NCI-H446 treated with DMSO at 0.1 percent for 48 hours (cell line): ENCODE measurements around the gene NDUFAF8.

ENCODE experiments used
- DNase-seq: peaks from one replicate; lab custom pipeline; 2025; lab: John Stamatoyannopoulos, UW

NDUFAF8 gene

DNA sequence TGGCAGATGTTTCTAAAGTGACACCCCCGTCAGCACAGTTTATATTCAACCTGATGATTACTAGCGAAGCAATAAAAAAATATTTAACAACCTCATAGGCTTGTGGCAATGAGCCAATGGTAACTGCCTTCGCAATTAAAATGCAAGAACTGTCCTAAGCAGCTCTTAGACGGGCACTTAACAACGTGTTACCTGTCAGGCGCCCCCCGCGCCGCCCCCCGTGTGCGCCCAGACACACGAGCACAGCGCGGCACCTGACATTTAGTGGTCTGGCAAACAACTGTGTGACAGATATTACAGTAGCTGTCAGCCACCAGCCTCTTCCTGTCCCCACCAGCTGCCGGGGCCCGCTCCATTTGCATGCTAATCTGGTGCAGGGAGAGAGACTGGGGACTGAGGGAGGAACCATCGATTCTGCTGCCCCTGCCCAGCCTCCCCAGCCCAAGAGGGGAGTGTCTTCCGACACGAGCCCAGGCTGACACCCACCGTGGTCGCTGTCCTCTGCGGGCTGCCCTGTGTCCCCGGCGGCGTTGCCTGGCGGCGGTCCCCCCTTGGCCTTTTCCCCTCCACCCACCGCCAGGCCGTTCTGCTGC lies 12.7 kb downstream of the NDUFAF8 start:
- DNase-seq, result peak; percentile 60

DNA sequence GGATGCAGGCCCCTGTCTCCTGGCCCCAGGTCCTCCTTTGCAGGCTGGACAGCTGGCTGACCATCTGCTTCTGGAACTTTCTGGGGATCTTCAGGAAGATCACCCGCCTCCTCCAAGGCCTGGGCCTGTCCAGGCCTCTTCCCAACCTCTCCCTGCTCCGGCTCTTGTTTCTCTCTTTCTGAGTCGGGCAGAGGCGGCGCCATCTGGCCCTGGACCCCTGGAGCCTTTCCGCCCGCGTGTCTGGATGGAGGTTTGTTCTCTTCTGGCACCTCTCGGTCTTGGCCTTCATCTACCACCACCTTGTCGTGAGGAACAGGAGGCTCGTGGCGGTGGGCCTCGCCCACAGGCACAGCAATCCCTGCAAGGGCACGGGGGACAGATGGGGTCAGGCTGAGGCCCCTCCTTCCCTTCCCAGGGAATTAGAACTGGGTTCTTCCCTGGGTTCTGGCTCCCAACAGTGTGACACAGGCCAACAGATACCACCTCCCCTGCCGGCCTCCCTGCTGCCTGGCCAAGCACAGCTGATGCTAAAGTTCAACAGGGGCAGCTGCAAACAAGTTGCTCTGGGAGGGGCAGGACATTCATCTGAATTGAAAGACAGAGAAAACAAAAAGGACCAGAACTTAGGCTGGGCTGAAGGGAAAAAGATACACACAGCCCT lies 13.3 kb downstream of the NDUFAF8 start:
- peak; percentile 71 for DNase-seq

DNA sequence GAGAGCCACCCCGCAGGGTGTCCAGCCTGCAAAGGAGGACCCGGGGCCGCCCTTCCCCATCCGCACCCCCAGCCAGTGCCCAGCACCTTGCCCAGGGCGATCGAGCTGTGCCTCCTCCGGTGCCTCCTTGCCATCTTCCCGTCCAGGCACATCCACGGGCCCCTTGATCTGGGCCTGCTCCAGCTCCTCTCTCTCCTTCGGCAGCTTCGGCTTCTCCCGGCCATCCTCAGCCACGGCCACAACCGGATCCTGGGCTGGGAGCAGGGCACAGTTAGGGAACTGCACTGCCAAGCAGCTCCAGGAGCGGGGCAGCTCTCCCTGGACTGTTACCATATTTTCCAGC lies 13.8 kb downstream of the NDUFAF8 start:
- DNase-seq, result no peak

DNA sequence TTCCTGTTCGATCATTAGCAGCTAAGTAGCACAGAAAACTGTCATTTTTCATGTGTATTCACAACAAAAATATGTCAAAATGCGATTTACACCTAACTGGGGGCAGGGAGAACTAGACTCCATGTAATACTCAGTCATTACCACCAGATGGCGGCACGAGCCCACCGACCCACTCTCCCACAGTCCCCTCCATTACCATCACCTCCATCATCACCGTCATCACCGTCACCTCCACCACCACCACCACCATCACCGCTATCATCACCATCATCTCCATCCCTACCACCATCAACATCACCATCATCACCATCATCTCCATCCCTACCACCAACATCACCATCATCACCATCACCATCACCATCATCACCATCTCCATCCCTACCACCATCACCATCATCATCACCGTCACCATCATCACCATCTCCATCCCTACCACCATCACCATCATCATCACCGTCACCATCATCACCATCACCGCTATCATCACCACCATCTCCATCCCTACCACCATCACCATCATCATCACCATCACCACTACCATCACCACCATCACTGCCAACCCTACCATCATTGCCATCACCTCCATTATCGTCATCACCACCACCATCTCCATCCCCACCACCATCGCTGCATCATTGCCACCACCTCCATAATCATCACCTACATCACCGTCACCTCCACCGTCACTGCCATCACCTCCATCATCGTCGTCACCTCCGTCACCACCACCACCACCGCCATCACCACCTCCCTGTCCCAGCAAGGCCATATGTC lies 14.4 kb downstream of the NDUFAF8 start:
- peak; percentile 56 for DNase-seq

DNA sequence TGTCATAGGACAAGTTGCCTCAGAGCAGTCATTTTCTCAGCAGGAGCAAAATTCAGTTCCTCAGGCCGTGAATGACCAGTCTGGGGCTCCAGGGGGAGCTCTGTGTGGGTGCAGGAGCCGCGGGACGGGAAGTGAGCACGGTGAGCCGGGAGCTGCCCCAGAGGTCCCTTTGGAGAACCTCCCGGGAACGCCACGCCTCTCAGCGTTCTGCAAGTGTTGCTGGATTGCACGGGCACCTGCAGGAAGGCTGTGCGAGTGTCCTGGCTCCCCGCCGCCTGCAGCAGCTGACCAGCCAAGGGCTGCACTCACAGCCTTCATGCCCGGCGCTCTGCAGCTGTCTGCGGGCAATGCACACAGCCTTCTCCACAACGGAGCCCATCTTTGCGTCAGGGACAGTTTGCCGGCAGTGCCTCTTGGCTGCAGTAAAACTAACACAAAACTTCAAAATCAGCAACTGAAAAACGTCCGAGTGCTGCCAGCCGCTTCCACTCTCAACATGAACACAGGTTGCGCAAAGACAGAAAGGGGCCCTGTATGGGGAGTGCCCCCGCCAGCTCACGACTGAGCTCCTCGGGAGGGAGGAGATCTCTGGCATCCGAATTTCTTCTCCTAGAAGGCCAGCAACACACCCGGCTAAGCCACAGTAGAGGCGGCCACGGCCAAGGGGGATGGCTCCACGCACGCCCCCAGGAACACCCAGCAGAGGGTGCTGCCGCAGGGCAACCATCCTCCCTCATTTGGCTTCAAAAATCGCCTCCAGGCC lies 16.0 kb downstream of the NDUFAF8 start:
- no peak for DNase-seq

DNA sequence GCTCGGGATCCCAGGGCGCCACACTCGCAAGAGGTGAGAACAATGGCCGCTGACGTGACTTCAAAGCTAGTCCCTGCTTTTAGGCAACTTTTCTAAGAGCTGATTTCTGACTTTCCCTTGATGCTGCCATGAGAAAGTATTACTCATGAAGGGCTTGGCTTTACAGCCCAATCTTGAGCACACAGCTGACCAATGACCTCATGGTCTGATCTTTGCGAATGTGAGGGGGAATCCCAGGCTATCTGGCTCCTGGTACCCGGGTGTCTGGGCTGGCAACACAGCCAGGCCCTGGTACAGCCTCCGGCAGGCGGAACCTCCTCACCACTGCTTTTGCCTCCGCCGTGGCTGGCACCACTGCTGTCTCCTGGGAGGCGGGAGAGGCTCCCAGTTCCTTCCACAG lies 17.5 kb downstream of the NDUFAF8 start:
- DNase-seq, result no peak

DNA sequence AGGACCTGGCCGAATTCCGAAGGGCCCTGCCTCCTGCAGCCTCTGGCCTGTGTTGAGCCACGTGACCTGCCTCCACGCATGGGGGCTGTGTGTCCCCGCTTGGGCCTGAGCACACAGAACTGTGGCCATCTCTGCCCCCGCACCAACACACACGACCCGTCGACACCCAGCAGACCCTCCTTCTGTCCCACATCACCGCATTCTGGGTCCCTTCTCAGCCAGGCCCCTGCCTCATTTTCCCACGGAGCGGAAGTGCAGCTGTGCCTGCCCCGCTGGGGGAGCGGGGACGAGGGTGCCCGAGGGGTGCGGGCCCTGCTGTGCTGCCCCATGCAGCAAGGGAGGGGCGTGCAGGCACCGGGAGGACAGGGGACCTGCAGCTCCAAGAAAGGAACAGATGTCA lies 18.4 kb downstream of the NDUFAF8 start:
- no peak for DNase-seq

DNA sequence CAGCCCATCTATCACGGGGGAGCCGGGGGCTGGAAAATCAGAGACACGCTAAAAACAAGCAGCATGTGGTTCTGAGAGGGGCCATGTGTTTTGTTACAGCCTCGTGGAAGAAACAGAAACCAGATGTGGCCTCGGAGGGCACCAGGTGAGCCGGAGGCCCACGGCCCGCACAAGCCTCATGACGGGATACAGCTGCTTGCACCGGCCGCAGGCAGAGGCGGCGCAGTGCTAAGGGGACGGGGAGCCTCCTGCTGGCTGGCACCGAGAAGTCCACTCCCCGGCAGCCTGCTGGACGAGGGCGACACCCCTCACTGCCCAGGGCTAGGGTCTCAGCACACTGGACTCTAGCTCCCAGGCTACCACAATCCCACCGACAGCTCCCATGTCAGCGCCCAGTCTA lies 19.2 kb downstream of the NDUFAF8 start:
- DNase-seq, result no peak

DNA sequence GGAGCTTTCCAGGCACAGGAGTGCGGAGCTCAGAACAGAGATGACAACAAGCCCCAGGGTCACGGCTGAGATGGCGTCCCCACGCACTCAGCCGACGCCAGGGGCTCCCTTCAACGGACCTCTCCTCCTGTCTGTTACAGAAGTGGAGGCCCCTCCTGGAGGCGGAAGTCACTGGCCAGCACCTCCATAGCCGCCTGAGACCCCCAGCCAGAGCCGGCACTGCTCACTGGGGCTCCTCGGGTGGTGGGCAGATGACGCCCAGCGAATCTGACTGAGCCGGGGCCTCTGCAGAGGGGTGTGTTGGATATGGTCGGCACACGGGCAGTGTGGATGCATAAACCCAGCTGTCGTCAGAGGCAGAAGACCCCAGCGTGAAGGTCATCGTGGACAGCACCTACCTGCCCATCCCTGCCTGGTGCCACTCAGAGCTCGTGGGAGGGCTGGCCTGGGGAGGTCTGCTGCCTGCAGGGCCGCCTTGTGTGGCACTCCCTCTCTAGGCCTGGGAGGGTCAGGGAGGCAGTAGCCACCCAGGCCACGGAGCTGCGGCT lies 20.0 kb downstream of the NDUFAF8 start:
- no peak for DNase-seq

DNA sequence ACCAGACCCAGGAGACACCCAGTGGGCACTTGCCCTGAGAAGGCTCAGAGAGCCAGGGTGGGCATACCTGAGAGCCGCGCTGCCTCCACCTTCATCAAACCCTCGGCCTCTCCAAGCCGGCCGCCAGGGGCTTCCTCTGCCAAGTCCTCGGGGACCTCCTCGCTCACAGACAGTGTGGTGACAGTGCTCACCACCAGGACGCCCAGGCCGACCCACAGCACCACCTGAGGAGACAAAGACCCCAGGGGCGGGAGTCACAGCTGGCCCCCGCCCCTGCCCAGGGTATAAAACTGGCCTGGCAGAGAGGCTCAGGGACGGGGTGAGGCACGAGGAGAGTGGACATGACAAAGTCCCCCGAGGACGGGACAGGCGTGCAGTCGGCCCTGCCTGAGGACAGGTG lies 21.1 kb downstream of the NDUFAF8 start:
- DNase-seq, result no peak

DNA sequence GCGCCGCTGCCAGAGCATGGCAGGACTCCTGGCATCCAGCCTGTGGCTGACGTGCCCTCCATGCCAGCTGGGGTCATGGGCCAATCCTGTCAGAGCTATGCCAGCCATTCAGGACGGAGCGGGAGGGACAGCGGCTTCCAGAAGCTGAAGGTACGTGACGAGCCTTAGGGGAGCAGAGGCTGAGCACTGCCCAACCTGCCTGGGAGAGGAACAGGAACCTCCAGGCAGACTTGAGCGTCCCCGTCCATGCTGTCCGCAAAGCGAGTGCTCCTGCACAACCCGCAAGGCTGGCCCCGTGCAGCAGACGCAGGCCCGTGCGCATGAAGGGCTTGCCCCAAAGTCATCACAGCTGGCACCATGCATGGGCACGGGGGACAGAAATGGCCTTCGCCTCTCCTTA lies 21.5 kb downstream of the NDUFAF8 start:
- DNase-seq, result no peak

DNA sequence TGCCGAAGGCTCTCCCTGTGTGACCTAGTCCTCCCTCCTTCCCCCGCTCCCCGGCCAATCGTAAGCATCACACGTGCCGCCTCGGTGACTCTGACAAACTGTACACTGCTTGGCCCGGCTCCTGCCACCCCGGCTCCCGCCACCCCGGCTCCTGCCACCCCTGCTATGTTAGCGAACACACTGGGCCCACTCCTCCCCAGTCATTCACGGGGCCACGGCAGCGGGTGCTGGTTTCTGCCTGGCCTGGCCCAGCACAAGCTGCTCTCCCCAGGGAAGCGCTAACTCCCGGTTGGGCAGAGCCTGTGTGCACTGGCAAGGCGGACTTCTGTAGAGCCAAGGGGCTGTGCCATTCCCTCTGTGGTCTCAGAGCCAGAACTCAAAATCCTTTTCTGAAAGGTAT lies 22.0 kb downstream of the NDUFAF8 start:
- DNase-seq, result no peak

DNA sequence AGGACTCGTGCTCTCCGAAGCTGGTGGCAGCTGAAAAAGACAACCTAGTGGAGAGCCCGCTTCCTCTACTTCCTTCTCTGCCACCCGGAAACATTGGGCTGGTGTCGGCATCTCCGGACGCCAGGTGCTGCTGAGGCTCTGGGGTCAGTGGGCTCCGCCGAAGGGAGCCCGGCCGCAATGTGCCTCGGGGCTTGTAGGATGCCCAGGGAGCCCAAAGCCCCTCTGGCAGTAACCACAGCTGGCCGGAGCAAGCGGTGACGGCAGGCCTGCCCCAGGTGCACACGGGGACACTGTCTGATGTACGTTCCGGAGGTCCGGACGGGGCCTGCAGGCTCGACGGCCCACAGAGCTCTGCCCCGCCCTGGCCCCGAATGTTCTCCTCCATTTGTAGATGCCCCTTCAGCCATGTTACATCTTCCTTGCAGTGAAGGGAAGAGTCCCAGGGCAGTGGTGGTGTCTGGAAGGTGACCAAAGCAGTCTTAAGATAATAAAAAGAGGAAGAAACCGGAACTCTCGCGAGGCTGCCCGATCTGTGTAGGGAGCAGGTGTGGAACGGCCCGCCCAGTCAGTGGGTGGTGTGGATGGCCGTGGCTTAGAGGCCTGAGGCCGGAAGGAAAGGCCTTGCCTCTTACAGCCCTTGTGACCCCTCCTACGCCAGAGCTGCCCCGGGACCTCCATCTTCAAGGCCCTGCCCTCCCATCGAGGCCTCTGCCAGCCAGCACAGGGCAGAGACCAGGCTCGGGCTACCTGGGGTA lies 22.6 kb downstream of the NDUFAF8 start:
- no peak for DNase-seq

DNA sequence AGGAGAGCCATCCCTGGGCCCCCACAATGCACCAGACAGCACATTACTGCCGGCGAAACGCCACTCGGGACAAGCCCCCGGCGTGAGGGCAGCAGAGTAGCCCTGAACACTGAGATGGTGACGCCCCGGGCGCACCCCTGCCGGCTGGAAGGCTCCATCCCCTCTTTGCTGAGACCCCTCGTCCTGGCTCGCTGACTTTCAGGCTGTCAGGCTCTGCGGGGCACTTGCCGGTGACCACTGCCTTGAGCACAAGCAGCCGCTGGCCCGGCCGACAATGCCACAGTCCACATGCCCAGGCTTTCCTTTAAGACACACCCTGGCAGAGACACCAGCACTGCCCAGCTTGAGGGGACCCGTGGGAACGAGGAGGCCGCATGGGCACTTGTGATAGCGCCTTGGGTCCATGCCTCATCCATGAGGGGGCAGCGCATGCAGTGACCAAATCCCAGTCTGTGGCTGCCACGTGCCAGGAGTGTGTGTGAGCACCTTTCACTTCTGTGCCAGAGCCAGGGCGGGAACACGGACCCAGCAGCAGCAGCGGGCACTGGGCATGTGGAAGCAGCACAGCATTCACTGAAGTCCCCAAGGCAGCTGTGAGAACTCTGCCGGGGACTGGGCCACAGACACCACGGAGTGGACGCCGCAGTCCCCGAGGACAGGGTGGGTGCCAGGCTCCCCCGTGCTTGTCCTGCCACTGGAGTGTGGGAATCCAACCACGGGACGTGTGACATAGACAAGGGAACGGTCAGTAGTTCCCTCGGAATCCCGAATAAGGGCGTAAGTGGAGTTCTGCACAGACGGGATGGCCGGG lies 24.5 kb downstream of the NDUFAF8 start:
- DNase-seq, result no peak

DNA sequence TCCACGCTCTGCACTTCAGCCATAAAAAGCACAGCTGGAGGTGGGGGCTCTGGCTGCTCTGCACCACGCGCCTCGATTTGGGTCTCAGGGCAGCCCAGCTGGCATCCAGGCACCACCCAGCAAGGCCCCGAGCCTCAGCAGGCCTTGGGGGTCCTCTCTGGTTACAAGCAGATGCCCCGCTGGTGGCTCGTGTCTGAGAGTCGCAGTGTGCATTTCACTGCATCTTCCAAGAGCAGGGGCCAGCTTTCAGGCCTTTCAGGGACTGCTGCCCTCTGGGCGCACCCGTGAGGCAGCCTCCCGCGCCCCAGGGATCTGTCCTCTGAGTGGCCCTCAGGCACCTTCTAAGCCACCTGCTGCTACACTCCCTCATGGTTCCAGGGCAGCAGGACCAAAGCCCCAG lies 25.5 kb downstream of the NDUFAF8 start:
- DNase-seq, result no peak

DNA sequence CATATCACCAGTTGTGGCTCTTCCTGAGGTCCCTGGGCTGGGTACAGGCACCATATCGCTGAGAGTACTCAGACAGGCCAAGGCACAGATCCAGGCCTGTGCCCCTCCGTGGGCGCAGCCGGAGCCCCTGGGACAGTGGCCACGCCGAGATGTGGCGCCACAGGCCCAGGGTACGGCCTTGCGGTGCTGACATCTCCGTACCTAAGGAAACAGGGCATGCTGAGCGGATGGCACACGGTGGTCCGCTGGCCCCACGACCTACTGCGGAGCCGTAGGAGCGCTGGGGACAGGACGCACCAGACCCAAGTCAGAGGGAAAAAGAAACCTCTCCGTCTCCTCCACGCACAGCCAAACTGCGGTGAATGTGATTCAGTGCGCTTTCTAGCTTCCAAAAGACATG lies 26.5 kb downstream of the NDUFAF8 start:
- DNase-seq, result no peak

DNA sequence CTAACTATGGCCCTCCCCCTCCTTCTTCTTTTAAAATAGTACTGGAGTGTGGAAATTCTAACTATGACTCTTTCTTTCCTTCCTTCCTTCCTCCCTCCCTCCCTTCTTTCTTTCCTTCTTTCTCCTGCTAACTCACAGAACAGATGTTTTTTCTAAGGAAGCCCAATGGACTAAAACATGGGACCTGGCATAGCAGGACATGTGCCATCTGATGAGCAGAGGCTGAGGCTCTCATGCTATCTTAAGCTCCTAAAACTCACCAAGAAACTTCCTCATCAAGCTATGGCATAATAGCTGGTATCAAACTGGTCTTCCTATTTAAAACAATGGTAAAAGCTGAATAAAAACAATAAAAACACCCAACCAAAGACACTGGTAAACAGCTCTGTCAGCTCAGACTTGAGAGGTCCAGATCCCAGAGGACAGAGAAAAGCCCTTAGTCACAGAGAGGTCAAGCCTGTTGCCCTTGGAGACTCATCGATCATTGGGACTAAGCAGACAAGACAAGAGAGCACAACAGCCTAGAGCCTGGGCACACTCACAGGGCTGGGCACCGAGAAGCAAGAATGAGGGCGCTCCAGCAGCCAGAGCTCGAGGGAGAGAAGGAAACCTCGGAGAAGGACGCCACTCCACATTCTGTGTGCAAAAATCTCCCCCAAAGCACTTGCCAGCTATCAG lies 28.4 kb downstream of the NDUFAF8 start:
- DNase-seq, result no peak

DNA sequence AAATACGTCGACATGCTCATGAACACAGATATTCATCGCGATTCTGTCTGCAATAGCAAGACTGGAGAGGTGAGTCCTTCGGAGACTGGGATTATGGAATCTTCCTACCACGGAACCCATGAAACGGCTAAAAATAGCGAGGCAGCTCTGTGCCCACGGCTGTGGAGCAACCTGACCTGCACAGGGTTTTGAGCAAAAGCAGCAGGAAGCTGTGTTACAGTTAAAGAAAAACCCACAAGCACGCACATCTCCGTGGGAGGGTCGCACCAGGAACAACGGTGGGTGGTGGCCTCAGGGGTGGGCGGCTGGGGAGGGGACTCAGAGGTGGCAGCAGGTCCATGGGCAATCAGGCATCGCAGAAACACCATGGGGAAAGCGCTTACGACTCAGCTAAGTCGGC lies 31.2 kb downstream of the NDUFAF8 start:
- no peak for DNase-seq

DNA sequence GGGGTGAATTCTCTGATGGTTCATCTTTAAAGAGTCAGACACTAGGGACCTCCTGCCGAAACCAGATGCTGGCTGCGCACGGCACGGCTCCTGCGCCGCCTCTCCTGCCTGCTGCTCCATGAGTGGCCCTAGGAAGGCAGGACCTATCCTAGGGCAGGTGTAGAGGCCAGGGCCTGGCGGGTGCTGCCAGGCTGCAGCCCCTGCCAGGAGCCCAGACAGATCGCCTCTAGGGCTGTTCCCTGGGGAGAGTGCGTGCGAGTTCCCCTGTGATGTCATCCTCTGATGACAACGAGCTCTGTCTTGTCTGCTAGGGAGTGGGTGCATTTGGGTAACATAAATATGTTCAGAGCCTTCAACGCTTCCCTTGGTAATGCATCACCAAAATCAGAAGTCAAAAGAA lies 32.1 kb downstream of the NDUFAF8 start:
- no peak for DNase-seq

DNA sequence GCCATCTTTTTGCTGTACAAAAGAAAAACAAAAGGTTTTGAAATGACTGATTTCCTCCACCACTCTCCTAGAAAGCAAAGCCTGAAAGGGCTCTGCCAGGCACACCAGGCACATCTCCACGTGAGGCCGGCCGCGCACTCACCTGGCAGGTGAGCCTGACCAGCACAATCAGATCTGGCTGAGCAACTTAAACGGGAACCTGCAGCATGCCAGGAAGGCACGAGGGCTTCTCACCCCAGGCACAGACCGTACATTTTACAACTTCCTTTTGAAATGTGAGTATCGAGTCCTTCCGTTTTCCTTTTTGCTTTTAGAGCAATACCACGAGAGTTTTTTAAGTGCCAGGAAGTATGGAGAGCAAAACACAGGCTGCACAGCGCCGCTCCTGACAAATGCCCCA lies 33.5 kb downstream of the NDUFAF8 start:
- no peak for DNase-seq
